ENCODE data around the gene POMGNT1. TPM values are rescaled to one million over a fixed set of nuclear protein-coding genes. Genes with fewer than 3 reads are reported as not detected.

POMGNT1 gene
- total RNA-seq, 1 donor from 2014 or later: 59.3 TPM

DNA sequence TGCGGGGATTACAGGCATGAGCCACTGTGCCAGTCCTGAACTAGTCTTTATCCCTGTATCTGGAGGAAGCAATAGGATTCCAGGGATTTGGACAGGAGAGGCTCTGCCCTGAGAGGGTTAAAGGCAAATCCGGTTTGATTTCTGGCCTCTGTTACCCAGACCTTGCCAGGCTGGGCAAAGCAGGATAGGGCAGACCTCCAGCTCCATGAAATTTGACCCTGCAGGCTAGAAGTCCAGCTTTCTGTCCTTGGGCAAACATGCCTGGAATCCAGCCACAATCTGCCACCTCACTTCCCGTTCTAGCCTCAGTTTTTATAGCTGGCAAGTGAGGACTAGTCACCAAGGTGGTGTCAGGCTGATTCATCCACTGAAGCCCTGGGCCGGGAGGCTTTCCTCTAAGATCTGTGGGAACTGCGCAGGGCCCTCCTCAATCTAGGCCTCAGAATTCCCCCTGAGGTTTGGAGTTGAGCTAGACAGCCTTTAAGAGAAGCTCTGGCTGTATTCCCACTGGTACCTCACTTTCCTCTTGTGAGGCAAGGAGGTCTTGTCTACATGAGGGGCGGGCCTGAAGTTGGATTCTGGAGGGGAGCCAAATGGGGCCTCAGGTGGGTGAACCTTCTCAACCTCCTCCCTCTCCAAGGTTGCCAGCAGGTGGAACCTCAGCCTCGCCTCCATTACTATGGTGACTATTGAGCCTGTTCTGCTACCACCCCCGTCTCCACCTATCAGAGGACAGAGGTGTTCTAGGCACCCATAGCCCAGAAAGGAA lies 15.0 kb downstream of the POMGNT1 start:
- no peak for TF ChIP-seq CTCF (IDR thresholded peaks at IDR 0.05)
- Histone ChIP-seq H3K27me3 (ENCODE audit: low read depth) (no peaks in the 10 kb centered on the region), H3K4me3 (no peak overlapping the region), H3K27ac (peak overlapping the region; percentile 73), H3K36me3 (peaks cover 8% of the 10 kb centered on the region), H3K4me1 (peaks cover 48% of the 10 kb centered on the region), H3K9me3 (no peaks in the 10 kb centered on the region)
- peak; percentile 70 for DNase-seq
- intact Hi-C loops (cut with DNase I): loop anchor here (5.0 kb wide), 1 partner anchor 146 kb away; no protein-coding TSS in a partner anchor
- peak; percentile 44 to 72 for ATAC-seq

- no peaks in the 10 kb centered on the region for H3K9me3 ChIP-seq
- no peak for TF ChIP-seq CTCF (IDR thresholded peaks at IDR 0.05)
- H3K36me3 ChIP-seq: no peaks in the 10 kb centered on the region
- no peaks in the 10 kb centered on the region for H3K27me3 ChIP-seq (ENCODE audit: low read depth)
- peaks cover 38% of the 10 kb centered on the region for H3K4me1 ChIP-seq
- ATAC-seq (no peak), DNase-seq (no peak)
- intact Hi-C loops (cut with DNase I): loop anchor here (5.0 kb wide), 1 partner anchor 144 kb away; no protein-coding TSS in a partner anchor
- peak overlapping the region; percentile 27 for H3K4me3 ChIP-seq
- H3K27ac ChIP-seq: peak overlapping the region; percentile 11
Observed at GRCh38 chr1:46181343-46182260, 16.6 kb downstream of the POMGNT1 start.

DNA sequence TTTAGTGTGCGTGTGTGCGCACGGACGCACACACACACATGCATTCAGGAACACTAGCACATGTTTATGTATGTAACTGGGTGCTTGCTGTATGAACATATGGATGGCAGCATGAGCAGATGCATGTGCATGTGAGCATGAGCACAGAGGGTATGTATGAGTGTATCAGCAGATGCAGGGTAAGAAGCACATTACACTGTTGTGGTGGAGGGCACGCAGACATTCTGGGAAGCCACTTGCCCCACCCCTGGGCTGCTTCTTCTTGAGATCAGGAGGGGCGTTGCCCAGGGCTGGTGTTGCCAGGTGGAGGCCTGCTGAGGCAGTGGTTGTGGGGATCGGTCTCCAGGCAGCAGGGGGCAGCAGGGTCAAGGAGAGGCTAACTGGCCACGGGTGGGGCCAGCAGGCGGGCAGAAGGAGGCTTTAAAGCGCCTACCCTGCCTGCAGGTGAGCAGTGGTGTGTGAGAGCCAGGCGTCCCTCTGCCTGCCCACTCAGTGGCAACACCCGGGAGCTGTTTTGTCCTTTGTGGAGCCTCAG lies 18.1 kb downstream of the POMGNT1 start:
- DNase-seq (peak; percentile 83), ATAC-seq (peak; percentile 59 to 83)
- H3K36me3 ChIP-seq: no peaks in the 10 kb centered on the region
- H3K27me3 ChIP-seq (ENCODE audit: low read depth): no peaks in the 10 kb centered on the region
- H3K9me3 ChIP-seq: no peaks in the 10 kb centered on the region
- peak overlapping the region; percentile 41 for H3K27ac ChIP-seq
- peak; percentile 31 for TF ChIP-seq CTCF (IDR thresholded peaks at IDR 0.05)
- intact Hi-C loops (cut with DNase I): loop anchor here (5.0 kb wide), 1 partner anchor 143 kb away; no protein-coding TSS in a partner anchor
- no peak overlapping the region for H3K4me3 ChIP-seq
- peaks cover 40% of the 10 kb centered on the region for H3K4me1 ChIP-seq

DNA sequence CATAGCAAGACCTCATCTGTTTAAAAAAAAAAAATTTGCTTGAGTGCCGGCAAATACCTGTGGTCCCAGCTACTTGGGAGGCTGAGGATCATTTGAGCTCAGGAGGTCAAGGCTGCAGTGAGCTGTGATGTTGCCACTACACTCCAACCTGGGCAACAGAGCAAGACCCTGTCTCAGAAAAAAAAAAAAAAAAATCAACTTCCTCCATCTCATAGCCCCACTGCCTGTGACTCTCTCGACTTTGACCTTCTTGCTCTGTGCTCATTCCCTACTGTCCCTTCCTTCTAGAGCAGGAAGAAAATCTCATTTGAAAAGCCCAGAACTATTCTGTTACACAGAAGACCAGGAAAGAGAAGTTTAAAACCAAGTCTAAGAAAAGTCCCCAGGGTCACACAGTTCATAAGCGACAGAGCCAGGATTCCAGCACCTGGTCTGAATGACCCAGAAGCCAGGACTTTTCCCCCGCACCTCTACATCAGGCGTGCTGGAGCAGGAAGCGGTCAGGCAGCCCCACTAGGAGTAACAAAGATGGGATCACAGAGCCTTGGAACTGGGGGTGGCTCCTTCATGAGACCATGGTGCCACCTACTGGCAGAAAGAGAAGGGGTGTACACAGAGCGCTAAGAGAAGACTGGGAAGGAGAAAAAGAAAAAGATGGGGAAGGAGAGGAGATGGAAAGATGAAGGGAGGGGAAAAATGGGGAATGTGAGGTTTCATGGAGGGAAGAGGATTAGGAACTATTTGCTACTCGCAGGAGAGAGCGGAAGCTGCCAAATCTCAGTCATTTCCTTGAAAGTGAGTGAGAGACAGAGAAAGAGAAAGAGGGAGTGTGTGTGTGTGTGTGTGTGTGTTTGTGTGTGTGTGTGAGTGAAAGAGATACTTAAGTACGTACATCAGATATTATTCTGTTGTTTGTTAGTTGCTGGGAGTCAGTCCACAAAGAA lies 18.8 kb downstream of the POMGNT1 start:
- ATAC-seq (peak; percentile 87 to 88), DNase-seq (peak; percentile 69)
- peaks cover 48% of the 10 kb centered on the region for H3K4me1 ChIP-seq
- intact Hi-C loops (cut with DNase I): loop anchor here (5.0 kb wide), 1 partner anchor 142 kb away; no protein-coding TSS in a partner anchor
- no peaks in the 10 kb centered on the region for H3K36me3 ChIP-seq
- no peak overlapping the region for H3K27ac ChIP-seq
- H3K4me3 ChIP-seq: no peak overlapping the region
- no peaks in the 10 kb centered on the region for H3K9me3 ChIP-seq
- peak; percentile 88 for TF ChIP-seq CTCF (IDR thresholded peaks at IDR 0.05)
- H3K27me3 ChIP-seq (ENCODE audit: low read depth): no peaks in the 10 kb centered on the region
